MM.1S (cell line): Measurements from ENCODE around the gene ROR2.

Source experiments
- DNase-seq: peaks from one replicate; pipeline ENCODE4 v3.0.0-alpha.2; 2015
- H2AFZ ChIP-seq: fragments of 300-600 bp; sonication (generic); 2 replicates; pipeline ENCODE4 v1.6.0; 2016; ENCODE audit warnings: antibody characterized with exemption, low read length
- H3F3A ChIP-seq: fragments of 300-600 bp; sonication (generic); 2 replicates; pipeline ENCODE4 v1.6.1; 2016; ENCODE audit warnings: mild to moderate bottlenecking, antibody characterized with exemption, low read length, moderate library complexity, mixed read lengths; ENCODE audit not compliant: insufficient read depth
- H3K27ac ChIP-seq: fragments of 300-600 bp; sonication (generic); 2 replicates; pipeline ENCODE4 v1.5.1; 2016; ENCODE audit warnings: mild to moderate bottlenecking, low read length
- H3K27me3 ChIP-seq: fragments of 300-600 bp; sonication (generic); replicated peaks from 2 replicates; pipeline ENCODE4 v1.6.0; 2016; ENCODE audit warnings: low read length; ENCODE audit not compliant: insufficient read depth
- H3K36me3 ChIP-seq: fragments of 300-600 bp; sonication (generic); replicated peaks from 2 replicates; pipeline ENCODE4 v1.6.1; 2016; ENCODE audit warnings: mild to moderate bottlenecking, low read length, mixed read lengths; ENCODE audit not compliant: insufficient read depth
- H3K4me1 ChIP-seq: fragments of 300-600 bp; sonication (generic); 2 replicates; pipeline ENCODE4 v1.6.1; 2016; ENCODE audit warnings: low read length, mixed read lengths
- H3K4me2 ChIP-seq: fragments of 300-600 bp; sonication (generic); 2 replicates; pipeline ENCODE4 v1.6.0; 2016; ENCODE audit warnings: low read depth, low read length
- H3K4me3 ChIP-seq: fragments of 300-600 bp; sonication (generic); 2 replicates; pipeline ENCODE4 v1.5.1; 2016; ENCODE audit warnings: low read length, mixed read lengths
- H3K79me2 ChIP-seq: fragments of 300-600 bp; sonication (generic); 2 replicates; pipeline ENCODE4 v1.6.1; 2016; ENCODE audit warnings: mixed run types, low read length, mixed read lengths
- H3K9ac ChIP-seq: fragments of 300-600 bp; sonication (generic); 2 replicates; pipeline ENCODE4 v1.6.1; 2016; ENCODE audit warnings: low read length, mixed read lengths
- H3K9me2 ChIP-seq: fragments of 300-600 bp; sonication (generic); replicated peaks from 2 replicates; pipeline ENCODE4 v1.6.1; 2016; ENCODE audit warnings: mild to moderate bottlenecking, low read length, mixed read lengths; ENCODE audit not compliant: insufficient read depth
- H3K9me3 ChIP-seq: fragments of 300-600 bp; sonication (generic); replicated peaks from 2 replicates; pipeline ENCODE4 v1.6.1; 2016; ENCODE audit warnings: mild to moderate bottlenecking, low read length, mixed read lengths; ENCODE audit not compliant: insufficient read depth
- H4K20me1 ChIP-seq: fragments of 300-600 bp; sonication (generic); 2 replicates; pipeline ENCODE4 v1.6.1; 2016; ENCODE audit warnings: mild to moderate bottlenecking, low read length, moderate library complexity, mixed read lengths; ENCODE audit not compliant: insufficient read depth
- EZH2 ChIP-seq: fragments of 300-600 bp; sonication (generic); optimal IDR thresholded peaks from 2 replicates; pipeline ENCODE3; 2017; ENCODE audit warnings: low read depth, mild to moderate bottlenecking, antibody characterized with exemption, low read length, mixed read lengths
- EZH2phosphoT487 ChIP-seq: fragments of 300-600 bp; sonication (generic); IDR thresholded peaks from 2 replicates; pipeline ENCODE4 v1.6.1; 2018; ENCODE audit warnings: antibody characterized with exemption, low read length
- TF ChIP-seq, protein P1 (sequence below): fragments of 300-600 bp; sonication (generic); IDR thresholded peaks from 2 replicates; pipeline ENCODE4 v1.5.1; 2016; ENCODE audit warnings: antibody characterized with exemption, low read length, mixed read lengths

ROR2 gene

GRCh38 chr9:91606255-91606995 lies 343.6 kb downstream of the ROR2 start:
- Histone ChIP-seq H3K27me3 (no peaks in the 10 kb centered on the region), H3K9me2 (no peaks in the 10 kb centered on the region), H3K36me3 (no peaks in the 10 kb centered on the region), H2AFZ (no peak overlapping the region), H3K4me3 (no peak overlapping the region), H3K27ac (no peak overlapping the region), H3K9ac (no peak overlapping the region), H3K79me2 (no peaks in the 10 kb centered on the region), H3F3A (no peaks in the 10 kb centered on the region), H3K4me2 (no peak overlapping the region), H3K9me3 (no peaks in the 10 kb centered on the region), H4K20me1 (no peaks in the 10 kb centered on the region), H3K4me1 (no peaks in the 10 kb centered on the region)
- no peak for DNase-seq
- TF ChIP-seq, protein P1, sequence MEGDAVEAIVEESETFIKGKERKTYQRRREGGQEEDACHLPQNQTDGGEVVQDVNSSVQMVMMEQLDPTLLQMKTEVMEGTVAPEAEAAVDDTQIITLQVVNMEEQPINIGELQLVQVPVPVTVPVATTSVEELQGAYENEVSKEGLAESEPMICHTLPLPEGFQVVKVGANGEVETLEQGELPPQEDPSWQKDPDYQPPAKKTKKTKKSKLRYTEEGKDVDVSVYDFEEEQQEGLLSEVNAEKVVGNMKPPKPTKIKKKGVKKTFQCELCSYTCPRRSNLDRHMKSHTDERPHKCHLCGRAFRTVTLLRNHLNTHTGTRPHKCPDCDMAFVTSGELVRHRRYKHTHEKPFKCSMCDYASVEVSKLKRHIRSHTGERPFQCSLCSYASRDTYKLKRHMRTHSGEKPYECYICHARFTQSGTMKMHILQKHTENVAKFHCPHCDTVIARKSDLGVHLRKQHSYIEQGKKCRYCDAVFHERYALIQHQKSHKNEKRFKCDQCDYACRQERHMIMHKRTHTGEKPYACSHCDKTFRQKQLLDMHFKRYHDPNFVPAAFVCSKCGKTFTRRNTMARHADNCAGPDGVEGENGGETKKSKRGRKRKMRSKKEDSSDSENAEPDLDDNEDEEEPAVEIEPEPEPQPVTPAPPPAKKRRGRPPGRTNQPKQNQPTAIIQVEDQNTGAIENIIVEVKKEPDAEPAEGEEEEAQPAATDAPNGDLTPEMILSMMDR: no peak
- no peak for TF ChIP-seq EZH2

- no peaks in the 10 kb centered on the region for H3K9me2 ChIP-seq
- no peaks in the 10 kb centered on the region for H3K79me2 ChIP-seq
- no peaks in the 10 kb centered on the region for H4K20me1 ChIP-seq
- H3K9me3 ChIP-seq: no peaks in the 10 kb centered on the region
- no peak for TF ChIP-seq EZH2
- TF ChIP-seq, protein P1: no peak
- TF ChIP-seq EZH2phosphoT487: no peak
- H3K4me3 ChIP-seq: no peak overlapping the region
- H3K27me3 ChIP-seq: no peaks in the 10 kb centered on the region
- H3K36me3 ChIP-seq: no peaks in the 10 kb centered on the region
- no peak for DNase-seq
- no peak overlapping the region for H3K27ac ChIP-seq
- H3K4me2 ChIP-seq: no peak overlapping the region
- no peaks in the 10 kb centered on the region for H3F3A ChIP-seq
- H3K9ac ChIP-seq: no peak overlapping the region
- no peaks in the 10 kb centered on the region for H3K4me1 ChIP-seq
- H2AFZ ChIP-seq: no peak overlapping the region
Measured at GRCh38 chr9:91604451-91605179, 345.4 kb downstream of the ROR2 start.

DNA sequence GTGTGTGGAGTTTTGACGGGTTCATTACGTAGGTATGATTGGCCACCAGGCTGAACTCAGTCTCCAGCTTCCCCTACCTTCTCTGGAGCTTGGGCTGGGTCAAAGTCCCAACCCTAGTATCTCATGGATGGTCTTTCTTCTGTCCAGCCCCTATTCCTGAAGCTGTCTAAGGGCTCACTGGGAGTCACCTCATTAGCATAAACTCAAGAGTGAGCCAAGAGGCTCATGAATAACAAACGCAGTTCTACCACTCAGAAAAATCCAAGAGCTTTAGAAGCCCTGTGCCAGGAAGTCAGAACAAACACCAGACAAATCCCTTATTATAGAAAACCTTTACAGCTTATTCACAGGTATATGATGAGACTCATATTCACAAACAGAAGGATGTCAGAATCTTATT lies 346.1 kb downstream of the ROR2 start:
- no peak for TF ChIP-seq EZH2
- no peak for TF ChIP-seq EZH2phosphoT487
- TF ChIP-seq, protein P1: no peak
- H3K79me2 ChIP-seq: no peaks in the 10 kb centered on the region
- H3K9ac ChIP-seq: no peak overlapping the region
- no peak overlapping the region for H3K4me3 ChIP-seq
- H3K9me3 ChIP-seq: no peaks in the 10 kb centered on the region
- H3K4me1 ChIP-seq: no peaks in the 10 kb centered on the region
- no peak overlapping the region for H2AFZ ChIP-seq
- H3F3A ChIP-seq: no peaks in the 10 kb centered on the region
- H3K9me2 ChIP-seq: no peaks in the 10 kb centered on the region
- DNase-seq: no peak
- no peaks in the 10 kb centered on the region for H3K36me3 ChIP-seq
- H3K4me2 ChIP-seq: no peak overlapping the region
- H3K27ac ChIP-seq: no peak overlapping the region
- no peaks in the 10 kb centered on the region for H3K27me3 ChIP-seq
- no peaks in the 10 kb centered on the region for H4K20me1 ChIP-seq
